Measurements from ENCODE around the gene UBXN1.
A peak's percentile ranks its signal among the peaks of the same experiment; 100 is the strongest.

UBXN1 gene

GRCh38 chr11:62678770-62679696 is at the start of gene UBXN1:
TSS of gene UBXN1 (minus strand) at chr11:62679073. CDS start at chr11:62678923, 150 bp downstream.
- H3K4me3 ChIP-seq (ENCODE audit: low read depth, low read length), result peak within 1 kb of the TSS; percentile 86
- TF ChIP-seq CTCF (IDR thresholded peaks at IDR 0.05; ENCODE audit: borderline replicate concordance, insufficient read depth, low read depth, low read length), result no peak

- TF ChIP-seq CTCF (IDR thresholded peaks at IDR 0.05; ENCODE audit: borderline replicate concordance, insufficient read depth, low read depth, low read length), result no peak
These were observed 49.5 kb upstream of the UBXN1 start, which contains the start of gene TTC9C for GRCh38 chr11:62728171-62728988. TSS of gene TTC9C (plus strand) at chr11:62728486. CDS start at chr11:62728849, 363 bp downstream.

GRCh38 chr11:62727872-62728170 is 48.9 kb upstream of the UBXN1 start:
- no peak for TF ChIP-seq CTCF (IDR thresholded peaks at IDR 0.05; ENCODE audit: borderline replicate concordance, insufficient read depth, low read depth, low read length)
- peak overlapping the region; percentile 98 for H3K4me3 ChIP-seq (ENCODE audit: low read depth, low read length)

More at GRCh38 chr11:62728171-62728988, 49.5 kb upstream of the UBXN1 start, which contains the start of gene TTC9C:
- peak within 1 kb of the TSS; percentile 98 for H3K4me3 ChIP-seq (ENCODE audit: low read depth, low read length)

- TF ChIP-seq CTCF (IDR thresholded peaks at IDR 0.05; ENCODE audit: borderline replicate concordance, insufficient read depth, low read depth, low read length), result no peak
These were observed 48.4 kb upstream of the UBXN1 start, which contains the start of gene HNRNPUL2 for GRCh38 chr11:62727165-62727871. TSS of gene HNRNPUL2 (minus strand) at chr11:62727457. CDS start at chr11:62727156, 301 bp downstream.

GRCh38 chr11:62726915-62727164 is 48.0 kb upstream of the UBXN1 start:
- peak overlapping the region; percentile 98 for H3K4me3 ChIP-seq (ENCODE audit: low read depth, low read length)
- no peak for TF ChIP-seq CTCF (IDR thresholded peaks at IDR 0.05; ENCODE audit: borderline replicate concordance, insufficient read depth, low read depth, low read length)

More at GRCh38 chr11:62727165-62727871, 48.4 kb upstream of the UBXN1 start, which contains the start of gene HNRNPUL2:
- H3K4me3 ChIP-seq (ENCODE audit: low read depth, low read length), result peak within 1 kb of the TSS; percentile 98

- peak overlapping the region; percentile 98 for H3K4me3 ChIP-seq (ENCODE audit: low read depth, low read length)
- no peak for TF ChIP-seq CTCF (IDR thresholded peaks at IDR 0.05; ENCODE audit: borderline replicate concordance, insufficient read depth, low read depth, low read length)
These were observed 47.5 kb upstream of the UBXN1 start for GRCh38 chr11:62726156-62726914.

Measured in GM12875 (cell line).